ENCODE results near the gene ALDH3A1.

- TF ChIP-seq CTCF (conservative IDR thresholded peaks at IDR 0.05; ENCODE audit: low read depth, low read length) (no peak), EZH2 (IDR thresholded peaks at IDR 0.05; ENCODE audit: borderline replicate concordance, low read depth, low read length, poor library complexity, severe bottlenecking) (no peak)
These were observed 32.7 kb upstream of the ALDH3A1 start for GRCh38 chr17:19780846-19781245.

All from A673 (cell line).